GM23338 (cell line): Measurements from ENCODE around the gene FARS2.

Experiments used
- CREB1 ChIP-seq: fragments of 250-450 bp; sonication (Bioruptor Pico); IDR thresholded peaks from 2 replicates; pipeline ENCODE4 v1.5.0; 2020; ENCODE audit warnings: low read depth, mild to moderate bottlenecking, moderate library complexity
- CTCF ChIP-seq, 2 experiments: fragments of 200-600 bp in 1 of 2; sonication (generic) in 1 of 2; conservative IDR thresholded peaks; 2 replicates each; pipeline versions ENCODE4 v1.5.1 to v1.6.1; 2016 to 2017; ENCODE audit warnings: antibody characterized with exemption in 2 of 2, low read depth in 2 of 2, mild to moderate bottlenecking in 2 of 2, moderate library complexity in 1 of 2
- ETS1 ChIP-seq: IDR thresholded peaks from 2 replicates; pipeline ENCODE4 v1.6.1; 2016; ENCODE audit warnings: antibody characterized with exemption
- EZH2 ChIP-seq: fragments of 200-600 bp; sonication (generic); IDR thresholded peaks from one replicate; pipeline ENCODE4 v1.8.0; 2017; ENCODE audit warnings: antibody characterized with exemption, mild to moderate bottlenecking, low read depth; ENCODE audit not compliant: unreplicated experiment
- EZH2phosphoT487 ChIP-seq: fragments of 200-600 bp; sonication (generic); IDR thresholded peaks from one replicate; pipeline ENCODE4 v1.8.1; 2018; ENCODE audit warnings: antibody characterized with exemption; ENCODE audit not compliant: unreplicated experiment
- JUNB ChIP-seq: IDR thresholded peaks from one replicate; pipeline ENCODE4 v1.6.1; 2016; ENCODE audit warnings: antibody characterized with exemption; ENCODE audit not compliant: unreplicated experiment
- NANOG ChIP-seq: IDR thresholded peaks from 2 replicates; pipeline ENCODE4 v1.6.1; 2016; ENCODE audit warnings: antibody characterized with exemption, borderline replicate concordance
- POLR2AphosphoS5 ChIP-seq: IDR thresholded peaks from 2 replicates; pipeline ENCODE4 v1.6.1; 2016; ENCODE audit warnings: antibody characterized with exemption, low read depth
- REST ChIP-seq: IDR thresholded peaks from one replicate; pipeline ENCODE4 v1.6.1; 2018; ENCODE audit warnings: antibody characterized with exemption; ENCODE audit not compliant: unreplicated experiment
- STAT1 ChIP-seq: IDR thresholded peaks from one replicate; pipeline ENCODE4 v1.6.1; 2016; ENCODE audit warnings: antibody characterized with exemption; ENCODE audit not compliant: unreplicated experiment
- ZNF114 ChIP-seq: fragments of 250-450 bp; sonication (Bioruptor Pico); IDR thresholded peaks from 2 replicates; pipeline ENCODE4 v1.5.0; 2020; ENCODE audit warnings: mild to moderate bottlenecking, moderate library complexity
- ZNF331 ChIP-seq: fragments of 250-450 bp; sonication (Bioruptor Pico); IDR thresholded peaks from 2 replicates; pipeline ENCODE4 v1.5.0; 2020; ENCODE audit warnings: low read depth, mild to moderate bottlenecking, moderate library complexity

- TF ChIP-seq CTCF (conservative IDR thresholded peaks at IDR 0.05; ENCODE audit: low read depth in 2 of 2) (no peak), ETS1 (peak; percentile 10; the same call in 1 of the 2 replicates), POLR2AphosphoS5 (no peak), CREB1 (no peak), EZH2 (no peak), STAT1 (no peak), REST (no peak), EZH2phosphoT487 (no peak), ZNF331 (CRISPR knock-in tag) (no peak), JUNB (no peak), NANOG (no peak), ZNF114 (CRISPR knock-in tag) (no peak)
Observed at GRCh38 chr6:5261545-5262109, 314 bp downstream of the FARS2 start.
